Activated CD8-positive, alpha-beta T cell treated with anti-CD3 and anti-CD28 coated beads for 36 hours (primary cell): ENCODE results near the gene IYD. TPM values are rescaled to one million over a fixed set of nuclear protein-coding genes. Genes with fewer than 3 reads are reported as not detected.

Experiments
- ATAC-seq: fragments of 200-7000 bp; cut with Tn5 transposase; one replicate; pipeline ENCODE4 v1.10.0; 2021; ENCODE audit warnings: mild to moderate bottlenecking, moderate library complexity
- CTCF ChIA-PET: fragments of 350-600 bp; sonication (Branson Sonifier 250); formaldehyde crosslinking; loops from one replicate; lab custom pipeline; 2021; ENCODE audit warnings: antibody characterized with exemption; lab: Charles Lee
- POLR2A ChIA-PET: fragments of 350-600 bp; sonication (Branson Sonifier 250); formaldehyde crosslinking; loops from one replicate; lab custom pipeline; 2021; ENCODE audit warnings: antibody characterized with exemption; lab: Charles Lee
- DNase-seq: peaks from one replicate; pipeline ENCODE4 v3.0.0-alpha.2; 2020
- H3K27ac Mint-ChIP-seq: one replicate; pipeline ENCODE4 v1.8.0; 2021; ENCODE audit warnings: mild to moderate bottlenecking, mixed read lengths
- H3K27me3 Mint-ChIP-seq: one replicate; pipeline ENCODE4 v1.8.0; 2021; ENCODE audit warnings: mixed read lengths
- H3K36me3 Mint-ChIP-seq: one replicate; pipeline ENCODE4 v1.8.0; 2021; ENCODE audit warnings: low read depth, mixed read lengths
- H3K4me1 Mint-ChIP-seq: one replicate; pipeline ENCODE4 v1.8.0; 2021; ENCODE audit warnings: low read depth, mixed read lengths
- H3K4me3 Mint-ChIP-seq: one replicate; pipeline ENCODE4 v1.8.0; 2021; ENCODE audit warnings: mild to moderate bottlenecking, moderate library complexity, mixed read lengths
- H3K9me3 Mint-ChIP-seq: one replicate; pipeline ENCODE4 v1.8.0; 2021; ENCODE audit warnings: mixed read lengths
- CTCF ChIP-seq: fragments of 200-600 bp; IDR thresholded peaks from one replicate; pipeline ENCODE4 v1.8.0; 2022; ENCODE audit warnings: antibody characterized with exemption, mild to moderate bottlenecking
- intact Hi-C: fragments of 100-400 bp; cut with micrococcal nuclease; formaldehyde crosslinking; loops from one replicate; pipeline ENCODE4 v1.10.0; 2022
- total RNA-seq, 2 experiments: library from RNA; stranded (reverse); gene quantifications; one replicate each; pipeline ENCODE4 v1.2.3, GENCODE V29; 2021

The IYD gene
- total RNA-seq = not detected

GRCh38 chr6:150368762-150369161 lies at the start of gene IYD:
Gene IYD, plus strand, starts transcription at chr6:150369012. Its CDS starts 20 bp downstream, at chr6:150369032.
- intact Hi-C loops = no loop called here
- no peak for TF ChIP-seq CTCF
- Mint-ChIP-seq H3K36me3 (no peaks in the 10 kb centered on the region), H3K4me1 (no peaks in the 10 kb centered on the region), H3K9me3 (no peaks in the 10 kb centered on the region), H3K27me3 (no peaks in the 10 kb centered on the region), H3K27ac (no peak within 1 kb of the TSS), H3K4me3 (no peak within 1 kb of the TSS)
- ChIA-PET POLR2A (no interaction called here), CTCF (no interaction called here)
- DNase-seq = no peak
- ATAC-seq = no peak

- ChIA-PET POLR2A (no interaction called here), CTCF (no interaction called here)
- Mint-ChIP-seq H3K9me3 (no peaks in the 10 kb centered on the region), H3K36me3 (no peaks in the 10 kb centered on the region), H3K27me3 (peaks cover 3% of the 10 kb centered on the region), H3K4me3 (no peak overlapping the region), H3K4me1 (no peaks in the 10 kb centered on the region), H3K27ac (no peak overlapping the region)
- ATAC-seq (no peak), DNase-seq (no peak)
- no peak for TF ChIP-seq CTCF
- intact Hi-C loops = no loop called here
These were observed 48.9 kb upstream of the IYD start for GRCh38 chr6:150319924-150320323.

GRCh38 chr6:150320442-150320841 lies 48.4 kb upstream of the IYD start:
- Mint-ChIP-seq H3K4me1 (no peaks in the 10 kb centered on the region), H3K27me3 (peaks cover 2% of the 10 kb centered on the region), H3K27ac (no peak overlapping the region), H3K4me3 (no peak overlapping the region), H3K36me3 (no peaks in the 10 kb centered on the region), H3K9me3 (no peaks in the 10 kb centered on the region)
- ATAC-seq (no peak), DNase-seq (no peak)
- TF ChIP-seq CTCF = no peak
- intact Hi-C loops = no loop called here
- ChIA-PET CTCF (no interaction called here), POLR2A (no interaction called here)

- H3K4me1 Mint-ChIP-seq = no peaks in the 10 kb centered on the region
- intact Hi-C loops = no loop called here
- H3K4me3 Mint-ChIP-seq = no peak overlapping the region
- DNase-seq = no peak
- ATAC-seq = no peak
- H3K27me3 Mint-ChIP-seq = peaks cover 2% of the 10 kb centered on the region
- no peaks in the 10 kb centered on the region for H3K9me3 Mint-ChIP-seq
- H3K27ac Mint-ChIP-seq = no peak overlapping the region
- ChIA-PET POLR2A (no interaction called here), CTCF (no interaction called here)
- no peak for TF ChIP-seq CTCF
- no peaks in the 10 kb centered on the region for H3K36me3 Mint-ChIP-seq
These were observed 46.3 kb upstream of the IYD start for GRCh38 chr6:150322466-150322871.

- DNase-seq (no peak), ATAC-seq (no peak)
- H3K27me3 Mint-ChIP-seq = peaks cover 2% of the 10 kb centered on the region
- TF ChIP-seq CTCF = no peak
- no peaks in the 10 kb centered on the region for H3K36me3 Mint-ChIP-seq
- no peak overlapping the region for H3K4me3 Mint-ChIP-seq
- CTCF ChIA-PET = no interaction called here
- POLR2A ChIA-PET = no interaction called here
- intact Hi-C loops = no loop called here
- H3K9me3 Mint-ChIP-seq = no peaks in the 10 kb centered on the region
- no peak overlapping the region for H3K27ac Mint-ChIP-seq
- H3K4me1 Mint-ChIP-seq = no peaks in the 10 kb centered on the region
These were observed 45.6 kb upstream of the IYD start for GRCh38 chr6:150323205-150323604.
